Measurements from ENCODE around the gene STUB1.

DNA sequence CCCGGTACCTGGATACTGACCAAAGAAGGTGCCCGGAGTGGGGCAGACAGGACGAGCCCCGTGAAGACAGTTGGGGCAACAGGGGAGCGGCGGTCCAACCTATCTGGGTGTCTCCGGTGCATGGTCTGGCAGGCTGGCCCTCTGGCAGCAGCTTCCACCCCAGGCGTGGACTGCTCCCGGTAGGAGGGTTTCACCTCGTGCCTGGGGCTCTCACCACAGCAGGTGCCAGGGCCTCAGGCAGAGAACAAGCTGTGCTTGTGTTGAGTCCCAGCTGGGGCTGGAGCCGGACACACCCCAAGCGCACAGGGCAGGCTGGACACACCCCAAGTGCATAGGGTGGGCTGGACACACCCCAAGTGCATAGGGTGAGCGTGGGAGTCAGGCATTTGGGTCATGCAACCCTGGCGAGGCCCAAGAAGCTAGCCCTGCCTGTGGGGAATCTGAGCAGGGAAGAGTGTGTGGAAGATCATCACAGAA is 26.9 kb downstream of the STUB1 start:
- no peak for TF ChIP-seq EZH2 (IDR thresholded peaks at IDR 0.05; ENCODE audit: insufficient read depth, poor library complexity, severe bottlenecking)
- TF ChIP-seq EZH2phosphoT487 (IDR thresholded peaks at IDR 0.05; ENCODE audit: insufficient read depth, low read depth), result no peak

Data from GM23248 (cell line).